HFF-Myc (cell line): ENCODE results near the gene GOLGA6L4.
"Not testable (repeated sequence)": the region's sequence is repeated elsewhere in the genome, so short reads cannot be mapped to it uniquely, and the experiment has no call there.

ENCODE experiments used
- DNase-seq: peaks from one replicate; pipeline ENCODE4 v3.0.0-alpha.2; 2011; ENCODE audit warnings: low read depth; ENCODE audit errors: extremely low read depth
- H3K4me3 ChIP-seq: replicated peaks from 2 replicates; pipeline ENCODE4 v1.5.1; 2011; ENCODE audit warnings: low read depth, mild to moderate bottlenecking, control low read depth, low read length

The GOLGA6L4 gene

DNA sequence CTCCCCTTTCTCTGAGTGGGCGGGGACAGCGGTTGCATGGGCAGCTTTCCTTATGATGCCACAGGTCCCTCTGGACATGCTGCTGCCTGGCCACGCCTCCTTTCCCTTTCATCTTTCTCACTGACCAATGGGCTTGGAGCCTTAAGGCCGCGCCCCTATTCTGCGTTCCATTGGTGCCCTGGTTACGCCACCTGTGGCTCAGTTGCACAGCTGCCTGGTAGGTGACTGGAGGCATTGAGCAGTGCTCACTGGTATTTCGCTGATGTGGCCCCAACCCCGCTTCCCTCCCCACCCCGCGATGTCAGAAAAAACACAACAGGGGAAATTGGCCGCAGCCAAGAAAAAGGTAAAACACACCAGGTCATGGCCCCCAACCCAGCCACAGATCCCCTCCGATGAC lies at the start of gene GOLGA6L4:
Gene GOLGA6L4 (plus strand): TSS at position 201 of the 400 bp plus-strand sequence. CDS start 62 bp downstream, at position 263.
- H3K4me3 ChIP-seq, DNase-seq: not testable (repeated sequence)

DNA sequence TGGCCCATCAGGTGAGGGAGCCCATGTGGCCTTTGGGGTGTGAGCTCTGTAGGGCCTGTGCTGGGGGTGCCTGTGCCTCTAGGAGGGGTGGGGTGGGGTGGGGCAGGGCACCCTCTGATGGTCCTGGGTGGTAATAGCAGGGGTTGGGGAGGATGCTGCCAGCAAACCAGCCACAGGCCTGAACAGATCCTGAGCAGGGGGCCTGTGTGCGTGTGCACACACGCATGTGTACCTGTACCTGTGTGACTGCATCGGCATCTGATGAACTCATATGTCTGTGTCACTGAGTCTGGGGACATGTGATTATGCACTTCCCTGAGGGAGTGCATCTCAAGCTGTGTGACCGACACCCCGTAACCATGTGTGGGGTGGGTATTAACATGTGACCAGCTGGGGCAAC lies 42.6 kb upstream of the GOLGA6L4 start:
- DNase-seq, H3K4me3 ChIP-seq: not testable (repeated sequence)

GRCh38 chr15:84195603-84196002 lies 40.0 kb upstream of the GOLGA6L4 start:
- DNase-seq = not testable (repeated sequence)

DNA sequence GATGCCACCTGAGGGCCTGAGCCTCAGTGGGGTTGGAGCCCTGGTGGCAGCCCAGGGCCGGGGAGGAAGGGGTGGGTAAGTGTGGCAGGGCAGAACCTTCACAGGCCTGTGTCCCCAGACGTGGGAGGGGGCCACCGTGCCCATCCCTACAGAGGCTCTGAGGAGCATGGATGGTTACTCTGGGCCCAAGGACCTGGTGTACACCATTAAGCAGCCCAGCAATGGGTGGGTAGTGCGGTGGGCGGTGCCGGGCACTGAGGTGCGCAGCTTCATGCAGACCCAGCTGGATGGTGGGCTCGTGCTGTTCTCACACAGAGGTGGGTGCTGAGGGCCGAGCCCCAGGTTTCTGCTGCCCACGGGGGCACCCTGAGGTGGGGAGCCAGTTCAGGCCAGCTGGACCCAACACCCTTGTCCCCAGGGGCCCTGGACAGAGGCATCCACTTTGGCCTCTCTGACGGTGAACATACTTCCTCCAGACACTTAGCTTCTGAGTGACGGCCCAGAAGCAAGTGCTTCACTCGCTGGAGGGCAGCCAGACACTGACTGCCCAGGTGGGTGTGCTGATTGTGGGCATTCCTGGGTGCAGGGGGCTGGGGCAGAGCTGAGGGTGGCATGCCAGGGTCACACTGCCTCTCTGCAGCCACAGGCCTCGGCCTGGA lies 38.9 kb upstream of the GOLGA6L4 start:
- DNase-seq, H3K4me3 ChIP-seq: not testable (repeated sequence)

More at GRCh38 chr15:84195603-84196002, 40.0 kb upstream of the GOLGA6L4 start:
- not testable (repeated sequence) for H3K4me3 ChIP-seq

DNA sequence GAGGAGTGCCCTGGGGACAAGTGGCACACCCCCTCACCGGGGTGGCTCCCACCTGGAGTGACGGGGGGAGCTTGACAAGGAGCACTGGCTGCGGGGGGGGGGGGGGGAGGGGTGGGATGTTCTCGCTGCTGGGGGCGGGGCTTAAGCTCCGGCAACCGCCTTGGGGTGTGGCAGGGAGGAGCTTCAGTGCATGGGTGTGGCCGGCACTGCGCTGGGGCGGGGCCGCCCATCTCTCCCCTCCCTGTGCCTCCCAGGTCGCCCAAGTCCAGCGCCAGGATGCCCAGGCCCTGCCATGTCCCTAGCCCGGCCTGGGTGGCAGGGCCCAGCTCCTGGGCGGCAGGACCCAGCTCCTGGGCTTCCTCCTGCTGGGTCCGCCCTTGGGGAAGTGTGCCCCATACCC lies 35.7 kb upstream of the GOLGA6L4 start:
- H3K4me3 ChIP-seq, DNase-seq: not testable (repeated sequence)

DNA sequence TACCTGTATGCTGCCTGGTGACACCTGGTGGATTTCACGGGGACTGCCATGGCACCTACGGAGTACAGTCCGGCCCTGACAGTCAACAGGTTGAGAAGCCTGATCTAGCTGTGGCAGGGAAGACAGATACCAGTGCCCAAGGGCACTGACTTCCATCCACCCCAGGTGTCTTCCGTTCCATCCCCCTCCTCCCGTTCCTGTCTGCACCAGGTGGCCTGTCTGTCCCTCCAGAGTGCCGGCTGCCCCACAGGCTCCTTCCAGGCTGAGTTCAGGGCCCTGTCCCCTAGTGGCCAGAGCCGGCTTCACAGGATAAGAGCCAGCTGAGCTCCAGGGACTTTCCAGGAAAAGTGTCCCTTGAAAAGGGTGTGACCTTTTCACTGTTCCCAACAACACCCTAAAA lies 10.9 kb downstream of the GOLGA6L4 start:
- not testable (repeated sequence) for H3K4me3 ChIP-seq, DNase-seq
